ENCODE measurements around the gene PLCB4.

DNA sequence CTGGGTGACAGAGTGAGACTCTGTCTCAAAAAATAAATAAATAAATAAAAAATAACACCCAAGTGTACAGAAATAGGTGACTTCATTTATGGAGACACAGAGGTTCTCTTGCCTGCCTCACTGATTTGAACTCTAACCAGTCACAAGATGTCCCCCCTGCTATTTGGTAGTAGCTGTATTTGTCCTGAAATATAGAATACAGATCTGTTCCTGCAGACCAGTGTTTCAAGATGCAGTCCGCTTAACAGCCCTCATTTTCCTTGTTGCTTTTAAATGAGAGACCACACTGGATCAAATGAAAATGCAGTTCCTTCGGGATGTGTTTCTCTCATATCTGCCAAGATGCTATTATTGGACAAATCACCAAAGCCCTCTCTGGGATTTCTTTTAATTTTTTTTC lies 7.6 kb downstream of the PLCB4 start:
- TF ChIP-seq, protein P1, sequence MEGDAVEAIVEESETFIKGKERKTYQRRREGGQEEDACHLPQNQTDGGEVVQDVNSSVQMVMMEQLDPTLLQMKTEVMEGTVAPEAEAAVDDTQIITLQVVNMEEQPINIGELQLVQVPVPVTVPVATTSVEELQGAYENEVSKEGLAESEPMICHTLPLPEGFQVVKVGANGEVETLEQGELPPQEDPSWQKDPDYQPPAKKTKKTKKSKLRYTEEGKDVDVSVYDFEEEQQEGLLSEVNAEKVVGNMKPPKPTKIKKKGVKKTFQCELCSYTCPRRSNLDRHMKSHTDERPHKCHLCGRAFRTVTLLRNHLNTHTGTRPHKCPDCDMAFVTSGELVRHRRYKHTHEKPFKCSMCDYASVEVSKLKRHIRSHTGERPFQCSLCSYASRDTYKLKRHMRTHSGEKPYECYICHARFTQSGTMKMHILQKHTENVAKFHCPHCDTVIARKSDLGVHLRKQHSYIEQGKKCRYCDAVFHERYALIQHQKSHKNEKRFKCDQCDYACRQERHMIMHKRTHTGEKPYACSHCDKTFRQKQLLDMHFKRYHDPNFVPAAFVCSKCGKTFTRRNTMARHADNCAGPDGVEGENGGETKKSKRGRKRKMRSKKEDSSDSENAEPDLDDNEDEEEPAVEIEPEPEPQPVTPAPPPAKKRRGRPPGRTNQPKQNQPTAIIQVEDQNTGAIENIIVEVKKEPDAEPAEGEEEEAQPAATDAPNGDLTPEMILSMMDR (conservative IDR thresholded peaks at IDR 0.05; ENCODE audit: low read length): no peak
- TF ChIP-seq EZH2phosphoT487 (IDR thresholded peaks at IDR 0.05; ENCODE audit: borderline replicate concordance): no peak
